Right lobe of liver (tissue), 4 donors: Measurements from ENCODE around the gene RAB14.

Experiments
- CTCF ChIP-seq, 4 donors: fragments of 200-600 bp in 3 of 4; fragments of 450-650 bp in 1 of 4; IDR thresholded peaks; one replicate each; pipeline versions ENCODE4 v1.5.1 to v1.8.0; 2016 to 2022; ENCODE audit warnings: antibody characterized with exemption in 4 of 4, mild to moderate bottlenecking in 2 of 4
- POLR2A ChIP-seq: fragments of 450-650 bp; IDR thresholded peaks from one replicate; pipeline ENCODE4 v1.6.1; 2017; ENCODE audit warnings: antibody characterized with exemption, mild to moderate bottlenecking
- donor health status: DM: no; HTN: no; CAD: no.
- donor health status: DM: no; HTN: no; CAD: no.
- donor health status: DM: no; HTN: yes; CAD: no.

GRCh38 chr9:121172726-121173487, 28.8 kb downstream of the RAB14 start:
- TF ChIP-seq CTCF (IDR thresholded peaks at IDR 0.05) = no peak
- TF ChIP-seq POLR2A = no peak
